K562 (cell line): ENCODE data around the gene RNF11. TPM values are rescaled to one million over a fixed set of nuclear protein-coding genes. Genes with fewer than 3 reads are reported as not detected.

Source experiments
- CTCF ChIP-seq, 3 experiments: IDR thresholded peaks in 2 of 3; conservative IDR thresholded peaks in 1 of 3; 2 replicates each; pipeline ENCODE4 v1.5.1; 2011 to 2012; ENCODE audit warnings: low read length in 3 of 3, mild to moderate bottlenecking in 3 of 3, control low read depth in 2 of 3, improper control_type of control experiment in 1 of 3, inconsistent platforms in 1 of 3, low read depth in 1 of 3, mixed read lengths in 1 of 3, moderate library complexity in 1 of 3; ENCODE audit not compliant: insufficient read depth in 2 of 3
- HNRNPH1 ChIP-seq: fragments of 200-400 bp; formaldehyde crosslinking; optimal IDR thresholded peaks from 2 replicates; pipeline ENCODE3; 2017; ENCODE audit warnings: low read depth, mild to moderate bottlenecking, low read length, moderate library complexity
- PTRF ChIP-seq: fragments of 450-650 bp; IDR thresholded peaks from 2 replicates; pipeline ENCODE4 v1.6.1; 2016; ENCODE audit warnings: mild to moderate bottlenecking, missing genetic modification characterization, missing compliant biosample characterization
- REST ChIP-seq, 2 experiments: fragments of 450-650 bp; formaldehyde crosslinking in 1 of 2; IDR thresholded peaks; 2 replicates each; pipeline versions ENCODE4 v1.4.0 to v1.6.1; 2014 to 2020; ENCODE audit warnings: mild to moderate bottlenecking in 2 of 2, borderline replicate concordance in 1 of 2, low read depth in 1 of 2
- polyA plus RNA-seq, 8 experiments: library from polyadenylated mRNA; depleted of rRNA in 4 of 8; stranded (reverse) in 5 of 8; unstranded in 3 of 8; fragments of >200 nt; fragmentation: Nextera tagmentation in 2 of 8; fragmentation: Illumina TruSeq in 1 of 8; extraction: Ambion mirVana in 2 of 8; extraction: Trizol in 1 of 8; gene quantifications; 2 replicates each; pipeline versions ENCODE4 v1.2.1 to v1.2.3, GENCODE V29; 2011 to 2014; ENCODE audit warnings: inconsistent platforms in 1 of 8, missing spikeins in 1 of 8
- total RNA-seq, 7 experiments: library from RNA; depleted of rRNA in 6 of 7; stranded (reverse); fragments of >200 nt in 6 of 7; fragmentation: Illumina TruSeq in 2 of 7; extraction: Trizol in 2 of 7; gene quantifications; 2 replicates each; pipeline versions ENCODE4 v1.2.1 to v1.2.3, GENCODE V29; 2011 to 2021; ENCODE audit warnings: low replicate concordance in 1 of 7

The RNF11 gene
- total and polyA plus RNA-seq, 9 of the 15 experiments (the other 6 are each of a cell fraction or from before 2014, with no cell fraction given): 5.7 to 34.3 (median 23.1) TPM

GRCh38 chr1:51218570-51218969, 17.5 kb upstream of the RNF11 start (continued):
- TF ChIP-seq REST (IDR thresholded peaks at IDR 0.05; ENCODE audit: borderline replicate concordance): peak; percentile 18; the same call in 1 of the 2 replicates
- no peak for TF ChIP-seq REST (CRISPR knock-in tag; IDR thresholded peaks at IDR 0.05; ENCODE audit: low read depth)
- no peak for TF ChIP-seq PTRF (tag)
- no peak for TF ChIP-seq HNRNPH1
- TF ChIP-seq CTCF (IDR thresholded peaks at IDR 0.05 in 2 of 3, conservative IDR thresholded peaks at IDR 0.05 in 1 of 3; ENCODE audit: insufficient read depth in 2 of 3, low read depth in 1 of 3, low read length in 3 of 3): peak in 2 of 3 experiments; percentile 50 to 52; a peak in 4 of 6 replicates
